SK-N-SH treated with all-trans-retinoic acid at 6 μM for 48 hours (cell line): ENCODE data around the gene ARHGAP15.

Experiments
- CREB5 ChIP-seq: fragments of 250-450 bp; sonication (Bioruptor Pico); IDR thresholded peaks from 2 replicates; pipeline ENCODE4 v1.5.1; 2020; ENCODE audit warnings: low read depth, mild to moderate bottlenecking, moderate library complexity
- CSDC2 ChIP-seq: fragments of 250-450 bp; sonication (Bioruptor Pico); IDR thresholded peaks from 2 replicates; pipeline ENCODE4 v1.5.0; 2020; ENCODE audit warnings: mild to moderate bottlenecking, moderate library complexity
- GLIS3 ChIP-seq: fragments of 250-450 bp; sonication (Bioruptor Pico); IDR thresholded peaks from 2 replicates; pipeline ENCODE4 v1.5.0; 2020; ENCODE audit warnings: mild to moderate bottlenecking, moderate library complexity
- OSR1 ChIP-seq: fragments of 250-450 bp; sonication (Bioruptor Pico); IDR thresholded peaks from 2 replicates; pipeline ENCODE4 v1.8.0; 2022; ENCODE audit warnings: moderate library complexity, mild to moderate bottlenecking, inconsistent platforms
- PATZ1 ChIP-seq: fragments of 250-450 bp; sonication (Bioruptor Pico); IDR thresholded peaks from 2 replicates; pipeline ENCODE4 v1.8.0; 2020; ENCODE audit warnings: mild to moderate bottlenecking, moderate library complexity, borderline replicate concordance
- RARB ChIP-seq: fragments of 250-450 bp; sonication (Bioruptor Pico); IDR thresholded peaks from 2 replicates; pipeline ENCODE4 v1.8.0; 2021; ENCODE audit warnings: mild to moderate bottlenecking, moderate library complexity
- SNAI2 ChIP-seq: fragments of 250-450 bp; sonication (Bioruptor Pico); IDR thresholded peaks from 2 replicates; pipeline ENCODE4 v1.5.0; 2020; ENCODE audit warnings: mild to moderate bottlenecking, moderate library complexity
- TOX ChIP-seq: fragments of 250-450 bp; sonication (Bioruptor Pico); IDR thresholded peaks from 2 replicates; pipeline ENCODE4 v1.8.0; 2021; ENCODE audit warnings: mild to moderate bottlenecking, moderate library complexity, borderline replicate concordance
- TSHZ2 ChIP-seq: fragments of 250-450 bp; sonication (Bioruptor Pico); IDR thresholded peaks from 2 replicates; pipeline ENCODE4 v1.5.0; 2020; ENCODE audit warnings: mild to moderate bottlenecking, moderate library complexity

DNA sequence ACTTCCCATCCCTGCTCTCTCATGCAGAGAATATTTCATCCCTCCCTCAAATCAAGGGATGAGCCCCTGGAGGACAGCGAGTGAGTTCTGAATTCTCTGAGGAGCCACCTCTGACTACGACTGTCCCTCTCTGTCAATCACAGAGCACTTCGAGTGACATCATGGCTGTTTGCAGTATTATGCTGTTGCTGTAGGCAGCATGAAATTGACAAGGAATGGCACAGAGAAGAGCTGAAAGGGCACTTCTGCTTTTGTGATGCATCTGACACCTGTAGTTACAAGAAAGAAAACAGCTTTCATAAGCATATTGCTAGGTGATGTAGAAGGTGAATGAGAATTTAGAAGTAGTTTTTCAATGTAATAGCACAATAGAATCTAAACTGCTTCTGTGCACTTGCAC is 166.9 kb downstream of the ARHGAP15 start:
- TF ChIP-seq CSDC2 (no peak), CREB5 (CRISPR knock-in tag) (no peak), GLIS3 (CRISPR knock-in tag) (no peak), OSR1 (CRISPR knock-in tag) (no peak), PATZ1 (CRISPR knock-in tag) (no peak), RARB (CRISPR knock-in tag) (no peak), TSHZ2 (CRISPR knock-in tag) (no peak), TOX (CRISPR knock-in tag) (no peak), SNAI2 (CRISPR knock-in tag) (no peak)
